Left lung (tissue), 10 donors: ENCODE measurements around the gene ZNF664. TPM values are rescaled to one million over a fixed set of nuclear protein-coding genes. Genes with fewer than 3 reads are reported as not detected.
A peak's percentile ranks its signal among the peaks of the same experiment; 100 is the strongest.

Experiments
- ATAC-seq: fragments of 200-7000 bp; cut with Tn5 transposase; one replicate; pipeline ENCODE4 v1.9.1; 2020; ENCODE audit warnings: moderate library complexity
- DNase-seq, 4 donors: peaks; one replicate each; pipeline ENCODE4 v3.0.0-alpha.2; 2013 to 2020
- H3K27ac ChIP-seq, 2 donors: fragments of 200-600 bp; sonication (generic) in 1 of 2; one replicate each; pipeline versions ENCODE4 v1.5.0 to v1.8.0; 2020 to 2021
- H3K27me3 ChIP-seq, 2 donors: fragments of 200-600 bp; sonication (generic) in 1 of 2; one replicate each; pipeline versions ENCODE4 v1.5.0 to v1.8.0; 2020 to 2021
- H3K36me3 ChIP-seq, 2 donors: fragments of 200-600 bp; sonication (generic) in 1 of 2; one replicate each; pipeline versions ENCODE4 v1.5.0 to v1.8.0; 2020 to 2021
- H3K4me1 ChIP-seq, 2 donors: fragments of 200-600 bp; one replicate each; pipeline ENCODE4 v1.8.0; 2021
- H3K4me3 ChIP-seq, 2 donors: fragments of 200-600 bp; sonication (generic) in 1 of 2; one replicate each; pipeline versions ENCODE4 v1.5.0 to v1.8.0; 2020 to 2021; ENCODE audit warnings: mild to moderate bottlenecking in 1 of 2
- H3K9me3 ChIP-seq, 2 donors: fragments of 200-600 bp; sonication (generic) in 1 of 2; one replicate each; pipeline versions ENCODE4 v1.5.0 to v1.8.0; 2020 to 2021
- CTCF ChIP-seq, 2 donors: fragments of 200-600 bp; sonication (generic) in 1 of 2; IDR thresholded peaks; one replicate each; pipeline versions ENCODE4 v1.5.0 to v1.8.0; 2021; ENCODE audit warnings: antibody characterized with exemption in 2 of 2
- intact Hi-C, 2 donors: fragments of 100-400 bp; cut with DNase I; formaldehyde crosslinking; loops; one replicate each; pipeline versions ENCODE4 v1.11.2 to v1.14.2; 2022
- polyA plus RNA-seq, 6 donors: library from polyadenylated mRNA; unstranded; fragments of 120-200 nt; gene quantifications; one replicate each; pipeline ENCODE4 v1.2.1, GENCODE V29; 2013; ENCODE audit not compliant: insufficient read length in 6 of 6
- total RNA-seq, 2 donors: library from RNA; stranded (reverse); fragmentation: NEBNext Ultra II Directional; extraction: Animal tissue kit (Norgen Biotek cat#: 25700); gene quantifications; one replicate each; pipeline ENCODE4 v1.2.1, GENCODE V29; 2021
- donor health status: DM: no; HTN: yes; CAD: no.
- donor health status: DM: no; HTN: no; CAD: no.

The ZNF664 gene
- total and polyA plus RNA-seq, 8 donors: 85.8 to 169 (median 144) TPM

- no peak overlapping the region for H3K4me3 ChIP-seq
- no peak for TF ChIP-seq CTCF (IDR thresholded peaks at IDR 0.05)
- no peaks in the 10 kb centered on the region for H3K27me3 ChIP-seq
- ATAC-seq: no peak
- no peaks in the 10 kb centered on the region for H3K9me3 ChIP-seq
- intact Hi-C loops: no loop called here
- H3K27ac ChIP-seq: no peak overlapping the region
- DNase-seq: no peak
- H3K36me3 ChIP-seq: peaks cover 0 to 27% of the 10 kb centered on the region in 2 donors
- no peaks in the 10 kb centered on the region for H3K4me1 ChIP-seq
Measured at GRCh38 chr12:124017064-124017463, 44.0 kb downstream of the ZNF664 start.

GRCh38 chr12:124018539-124018938, 45.5 kb downstream of the ZNF664 start:
- Histone ChIP-seq H3K27me3 (no peaks in the 10 kb centered on the region), H3K4me3 (no peak overlapping the region), H3K9me3 (no peaks in the 10 kb centered on the region), H3K36me3 (peaks cover 0 to 12% of the 10 kb centered on the region in 2 donors), H3K27ac (no peak overlapping the region), H3K4me1 (no peaks in the 10 kb centered on the region)
- no peak for TF ChIP-seq CTCF (IDR thresholded peaks at IDR 0.05)
- ATAC-seq: peak; percentile 19
- intact Hi-C loops: no loop called here
- no peak for DNase-seq

GRCh38 chr12:124019115-124019514, 46.1 kb downstream of the ZNF664 start:
- intact Hi-C loops: no loop called here
- ATAC-seq (no peak), DNase-seq (no peak)
- Histone ChIP-seq H3K9me3 (no peaks in the 10 kb centered on the region), H3K4me1 (no peaks in the 10 kb centered on the region), H3K36me3 (peaks cover 0 to 10% of the 10 kb centered on the region in 2 donors), H3K27me3 (no peaks in the 10 kb centered on the region), H3K27ac (no peak overlapping the region), H3K4me3 (no peak overlapping the region)
- TF ChIP-seq CTCF (IDR thresholded peaks at IDR 0.05): no peak

DNA sequence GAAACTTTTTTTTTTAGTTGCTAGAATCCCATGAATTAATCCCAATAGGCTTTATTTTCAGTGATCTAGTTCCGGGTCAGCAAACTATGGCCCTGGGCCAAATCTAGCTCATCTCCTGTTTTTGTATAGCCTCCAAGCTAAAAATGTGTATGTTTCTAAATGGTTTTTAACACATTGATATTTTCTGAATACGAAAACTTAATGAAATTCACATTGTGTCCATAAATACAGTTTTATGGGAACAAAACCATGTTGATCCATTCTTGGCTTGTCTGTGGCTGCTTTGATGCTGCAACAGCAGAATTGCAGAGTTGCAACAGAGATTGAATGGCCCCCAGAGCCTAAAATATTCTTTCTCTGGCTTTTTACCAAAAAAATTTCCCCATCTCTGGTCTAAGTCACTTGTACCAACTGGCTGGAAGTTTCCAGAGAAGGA, 47.5 kb downstream of the ZNF664 start:
- no peak for ATAC-seq

DNA sequence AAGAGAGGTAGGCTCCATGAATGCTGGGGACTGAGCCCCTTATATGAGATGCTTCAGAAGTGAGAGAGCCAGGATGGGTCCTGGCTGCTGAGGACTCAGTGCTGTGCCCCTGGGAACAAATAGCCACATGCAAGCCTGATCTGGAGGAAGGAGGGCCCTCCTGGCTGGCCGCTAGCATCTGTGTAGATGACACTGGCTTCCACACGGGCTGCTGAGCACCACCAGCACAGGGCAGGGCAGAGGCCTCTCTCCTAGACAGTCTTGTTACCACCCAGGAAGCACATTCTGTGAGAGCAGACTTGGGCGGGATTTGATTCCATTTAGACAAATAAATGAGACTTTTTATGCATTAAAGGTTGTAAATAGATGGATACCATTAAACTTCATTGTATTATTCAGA, 48.0 kb downstream of the ZNF664 start:
- no peak overlapping the region for H3K27ac ChIP-seq
- H3K9me3 ChIP-seq: no peaks in the 10 kb centered on the region
- no peak overlapping the region for H3K4me3 ChIP-seq
- no peak for DNase-seq
- no peak for TF ChIP-seq CTCF (IDR thresholded peaks at IDR 0.05)
- no peaks in the 10 kb centered on the region for H3K4me1 ChIP-seq
- intact Hi-C loops: no loop called here
- H3K27me3 ChIP-seq: no peaks in the 10 kb centered on the region
- H3K36me3 ChIP-seq: no peaks in the 10 kb centered on the region
- no peak for ATAC-seq

More for the DNA sequence above, 47.5 kb downstream of the ZNF664 start:
- Histone ChIP-seq H3K9me3 (no peaks in the 10 kb centered on the region), H3K27me3 (no peaks in the 10 kb centered on the region), H3K4me3 (no peak overlapping the region), H3K4me1 (no peaks in the 10 kb centered on the region), H3K36me3 (peaks cover 0 to 3% of the 10 kb centered on the region in 2 donors), H3K27ac (no peak overlapping the region)
- intact Hi-C loops: no loop called here
- TF ChIP-seq CTCF (IDR thresholded peaks at IDR 0.05): no peak
- DNase-seq: peak in 2 of 4 donors; percentile 66 to 76
